ENCODE data around the gene PRKAG2.

PRKAG2 gene

DNA sequence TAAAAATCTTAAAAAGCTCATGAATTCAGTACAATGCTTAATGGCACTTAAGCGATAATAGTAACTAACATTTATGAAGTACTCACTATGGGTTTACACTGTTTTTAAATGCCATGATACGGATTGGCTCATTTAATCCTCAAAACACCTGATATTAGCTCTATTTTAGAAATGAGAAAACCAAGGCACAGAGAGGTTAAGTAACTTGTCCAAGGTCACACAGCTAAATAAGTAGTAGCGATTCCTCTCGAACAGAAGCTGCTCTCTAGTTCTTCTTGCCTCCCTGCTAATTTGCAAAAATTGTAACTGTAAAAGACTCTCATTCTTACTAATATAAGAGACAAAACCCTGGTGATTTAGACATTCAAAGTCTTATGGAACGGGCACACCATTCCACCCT is 246.6 kb downstream of the PRKAG2 start:
- no peak for DNase-seq

GRCh38 chr7:151629713-151630272 is 247.1 kb downstream of the PRKAG2 start:
- DNase-seq = no peak

GRCh38 chr7:151628846-151629604 is 247.9 kb downstream of the PRKAG2 start:
- DNase-seq = no peak

DNA sequence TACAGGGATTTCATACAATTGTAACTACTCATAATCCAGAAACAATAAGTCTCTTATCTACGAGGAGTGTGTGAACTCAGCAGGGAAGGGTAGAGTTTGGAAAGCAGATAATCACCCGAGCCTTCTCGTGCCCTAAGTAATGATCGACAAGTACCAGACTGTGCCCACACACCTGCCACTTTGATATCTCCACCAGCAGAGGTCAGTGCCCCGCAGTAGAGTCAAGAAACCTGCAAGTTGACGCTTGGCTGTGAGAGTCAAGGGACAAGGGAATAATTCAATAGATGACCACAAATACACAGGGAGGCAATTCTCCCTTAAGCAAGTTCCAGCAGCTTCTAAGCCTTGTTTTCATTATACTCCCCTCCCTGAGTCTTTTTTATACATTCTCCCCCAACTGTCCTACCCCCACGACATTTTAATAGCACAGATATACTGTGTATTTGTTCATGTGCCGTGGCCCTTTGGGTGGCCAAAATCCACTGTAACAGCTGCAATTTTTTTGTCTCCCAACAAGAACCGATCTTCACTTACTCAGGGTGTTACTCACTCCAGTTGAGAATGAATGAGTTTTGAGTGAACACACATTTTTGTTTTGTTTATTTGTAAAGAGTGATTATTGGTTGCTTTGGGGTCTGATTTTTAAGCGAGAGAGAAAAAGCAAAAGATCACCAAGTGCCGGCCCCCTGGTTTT is 250.3 kb downstream of the PRKAG2 start:
- no peak for DNase-seq

- DNase-seq = no peak
Observed at GRCh38 chr7:151625606-151626005, 251.3 kb downstream of the PRKAG2 start.

- no peak for DNase-seq
Observed at GRCh38 chr7:151624246-151624928, 252.5 kb downstream of the PRKAG2 start.

DNA sequence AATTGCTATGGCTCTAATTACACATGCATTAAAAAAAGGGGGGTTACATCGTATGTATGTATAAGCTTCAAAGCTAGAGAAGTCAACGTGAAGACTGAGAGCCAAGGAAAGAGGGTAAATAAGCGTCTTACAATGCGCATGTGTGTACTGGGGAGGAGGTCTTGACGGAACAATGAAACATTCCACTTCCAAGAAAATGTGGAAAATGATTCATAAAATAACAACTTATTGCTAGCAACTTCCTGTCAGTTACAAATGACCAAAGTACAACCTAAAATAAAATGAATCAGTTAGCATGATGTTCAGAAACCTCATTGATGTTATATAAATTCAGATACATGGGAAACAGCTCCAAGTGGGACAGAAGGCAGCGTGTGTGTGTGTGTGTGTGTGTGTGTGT is 253.1 kb downstream of the PRKAG2 start:
- DNase-seq = no peak

DNA sequence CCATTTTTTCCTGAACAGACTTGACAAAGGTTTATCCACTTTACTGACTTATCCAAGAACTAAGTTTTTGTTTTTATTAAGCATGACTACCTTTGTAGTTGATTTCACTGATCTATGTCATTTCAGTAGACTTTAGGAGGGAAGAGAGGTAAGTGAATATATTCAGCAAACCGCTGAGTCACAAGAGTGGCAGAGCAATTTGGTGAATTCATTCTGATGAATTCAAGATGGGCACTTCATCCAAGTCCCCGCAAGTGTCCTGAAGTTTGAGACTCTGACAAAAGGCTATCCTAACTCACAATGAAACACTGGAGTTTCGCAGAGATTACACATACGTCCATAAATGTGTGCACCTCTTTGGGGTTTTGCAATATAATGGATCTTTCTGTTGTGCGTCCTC is 255.0 kb downstream of the PRKAG2 start:
- no peak for DNase-seq

DNA sequence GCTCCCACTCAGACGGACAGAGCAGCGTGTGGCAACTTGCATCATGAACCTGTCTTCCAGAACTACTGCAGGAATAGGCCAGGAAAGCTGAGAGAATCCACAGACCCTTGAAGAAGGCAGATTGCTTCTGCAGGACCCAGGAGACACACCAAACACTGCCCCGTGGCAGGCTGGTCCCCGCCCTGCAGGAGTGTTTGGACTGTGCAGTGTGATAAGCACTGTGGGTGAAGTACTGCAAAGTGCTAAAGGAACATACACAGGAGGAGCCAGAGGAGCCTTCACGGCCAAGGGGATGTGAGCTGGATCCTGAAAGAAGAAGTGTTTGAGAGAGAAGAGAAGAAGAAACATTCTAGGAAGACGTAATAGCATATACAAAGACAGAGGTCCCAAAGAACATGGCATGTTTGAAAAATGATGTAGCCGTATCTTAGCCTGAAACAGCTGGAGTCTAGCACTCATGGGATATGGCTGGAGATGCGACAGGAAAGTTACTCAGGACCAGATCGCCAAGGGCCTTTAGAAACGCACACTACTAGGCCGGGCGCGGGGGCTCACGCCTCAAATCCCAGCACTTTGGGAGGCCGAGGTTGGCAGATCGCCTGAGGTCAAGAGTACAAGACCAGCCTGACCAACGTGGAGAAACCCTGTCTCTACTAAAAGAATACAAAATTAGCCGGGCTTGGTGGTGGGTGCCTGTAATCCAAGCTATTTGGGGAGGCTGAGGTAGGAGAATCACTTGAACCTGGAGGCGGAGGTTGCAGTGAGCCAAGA is 260.3 kb downstream of the PRKAG2 start:
- DNase-seq = no peak

- DNase-seq = no peak
Observed at GRCh38 chr7:151615784-151616183, 261.1 kb downstream of the PRKAG2 start.

DNA sequence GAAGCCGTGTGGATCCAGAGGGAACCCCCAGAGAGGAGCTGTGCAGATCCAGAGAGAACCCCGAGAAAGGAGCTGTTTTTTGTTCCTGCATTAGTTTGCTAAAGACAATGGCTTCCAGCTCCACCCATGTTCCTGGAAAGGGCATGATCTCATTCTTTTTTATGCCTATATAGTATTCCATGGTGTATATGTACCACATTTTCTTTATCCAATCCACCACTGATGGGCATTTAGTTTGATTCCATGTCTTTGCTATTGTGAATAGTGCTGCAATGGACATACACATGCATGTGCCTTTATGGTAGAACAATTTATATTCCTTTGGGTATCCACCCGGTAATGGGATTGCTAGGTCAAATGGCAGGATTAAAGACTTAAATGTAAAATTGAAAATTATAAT is 261.9 kb downstream of the PRKAG2 start:
- no peak for DNase-seq

DNA sequence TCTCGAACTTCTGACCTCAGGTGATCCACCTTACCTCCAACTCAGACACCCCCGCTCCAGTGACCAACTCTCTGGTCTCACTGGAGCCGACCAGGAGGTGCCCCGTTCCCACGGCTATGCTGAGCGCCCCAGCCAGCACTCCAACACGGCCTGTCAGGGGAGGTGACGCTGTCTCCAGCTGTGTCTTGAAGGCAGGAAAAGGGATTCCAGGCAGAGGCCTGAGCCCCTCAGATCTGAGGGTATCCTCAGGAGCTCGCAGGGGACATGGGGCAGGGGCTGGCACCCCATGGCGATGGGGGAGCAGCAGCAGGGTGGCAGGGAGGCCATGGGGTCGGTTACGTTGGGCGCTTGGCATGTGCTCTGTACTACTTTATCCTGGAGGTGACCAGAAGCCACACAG is 262.9 kb downstream of the PRKAG2 start:
- no peak for DNase-seq

GRCh38 chr7:151611878-151612277 is 265.0 kb downstream of the PRKAG2 start:
- DNase-seq = no peak

DNA sequence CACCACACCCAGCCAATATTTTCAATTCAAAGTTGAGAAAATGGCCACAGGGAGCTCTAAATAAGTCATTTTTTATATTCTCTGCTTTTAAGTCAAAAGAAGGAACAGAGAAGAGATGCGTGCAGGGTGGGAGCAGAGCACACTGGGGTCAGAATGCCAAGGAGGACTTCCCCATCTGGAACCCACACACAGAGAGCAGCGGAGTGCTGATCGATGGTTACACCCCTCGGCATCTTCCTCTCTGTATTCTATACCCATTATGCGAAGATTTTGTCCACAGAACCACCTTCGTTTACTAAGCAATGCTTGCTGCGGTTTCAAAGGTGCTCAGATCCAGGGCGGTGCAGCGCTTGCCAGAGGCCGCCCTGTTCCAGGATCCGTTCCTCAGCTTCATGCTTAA is 265.9 kb downstream of the PRKAG2 start:
- no peak for DNase-seq

GRCh38 chr7:151608031-151608551 is 268.8 kb downstream of the PRKAG2 start:
- DNase-seq = no peak

DNA sequence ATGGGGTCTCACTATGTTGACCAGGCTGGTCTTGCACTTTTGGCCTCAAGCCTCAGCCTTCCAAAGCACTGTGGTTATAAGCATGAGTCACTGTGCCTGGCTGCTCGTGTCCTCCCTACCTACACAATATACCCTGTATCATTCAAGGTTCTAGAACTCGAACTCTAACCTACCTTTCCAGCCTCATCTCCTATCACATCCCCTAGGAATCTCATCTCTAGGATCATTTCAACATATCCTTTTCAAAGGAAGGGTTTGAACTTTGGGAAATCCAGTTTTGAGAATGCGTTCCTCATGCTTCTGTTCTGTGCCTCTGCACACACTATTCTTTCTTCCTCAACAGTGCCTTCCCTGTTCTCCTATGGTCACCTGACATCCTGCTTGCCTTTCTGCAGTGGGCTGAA is 269.4 kb downstream of the PRKAG2 start:
- DNase-seq = no peak

GRCh38 chr7:151603951-151604350 is 273.0 kb downstream of the PRKAG2 start:
- DNase-seq = no peak

DNA sequence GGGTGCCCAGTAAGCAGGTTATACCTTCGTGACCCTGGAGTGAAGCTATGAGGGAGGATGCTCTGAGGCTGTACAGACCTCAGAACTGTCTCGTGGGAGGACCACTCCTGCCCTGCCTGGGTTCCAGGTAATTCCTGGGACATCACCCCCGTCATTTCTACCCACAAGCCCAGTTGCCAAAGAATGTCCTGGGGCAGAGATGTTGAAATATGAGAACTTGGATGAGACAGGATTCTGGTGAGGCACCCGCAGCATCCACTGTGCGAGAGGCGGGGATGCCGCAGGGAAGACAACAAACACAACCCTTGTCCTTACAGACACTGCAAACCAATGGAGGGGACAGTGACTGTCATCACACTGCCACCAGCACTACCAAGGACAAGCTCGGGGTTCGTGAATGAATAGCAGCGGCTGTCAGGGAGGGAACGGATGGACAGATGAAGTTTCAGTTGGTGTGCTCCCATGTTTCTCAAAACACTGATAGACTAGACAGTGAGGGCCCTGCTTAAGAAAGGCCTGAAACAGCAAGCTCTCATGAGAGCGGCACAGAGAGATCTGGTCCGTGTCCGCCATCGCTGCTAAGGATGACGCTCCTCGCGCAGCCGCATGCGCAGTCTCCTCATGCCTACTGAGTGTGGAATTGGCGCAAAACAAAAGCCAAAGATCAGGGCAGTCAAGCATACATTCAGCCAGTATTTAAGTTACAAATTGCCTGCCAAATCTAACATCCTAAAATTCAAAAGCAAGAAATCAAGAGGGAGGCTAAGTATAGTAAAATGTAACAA is 275.2 kb downstream of the PRKAG2 start:
- DNase-seq = no peak

DNA sequence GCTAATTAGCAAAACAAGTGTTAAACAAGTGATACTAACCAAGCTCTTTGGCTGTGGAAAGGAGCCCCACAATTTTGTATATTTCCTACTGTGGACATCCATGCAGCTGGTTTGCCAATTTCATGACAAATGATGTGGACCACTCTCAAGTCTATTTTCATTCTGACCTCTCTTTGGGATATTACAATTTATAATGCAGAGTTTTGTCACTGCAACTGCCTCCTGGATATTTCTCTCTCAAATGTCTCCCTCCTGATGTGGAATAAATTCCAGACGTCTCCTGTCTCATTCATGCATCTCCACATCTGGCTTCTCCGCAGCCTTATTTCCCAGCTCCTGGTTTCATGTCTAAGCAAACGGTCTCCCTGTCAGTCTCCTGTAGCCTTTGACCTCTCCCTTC is 276.6 kb downstream of the PRKAG2 start:
- DNase-seq = no peak

DNA sequence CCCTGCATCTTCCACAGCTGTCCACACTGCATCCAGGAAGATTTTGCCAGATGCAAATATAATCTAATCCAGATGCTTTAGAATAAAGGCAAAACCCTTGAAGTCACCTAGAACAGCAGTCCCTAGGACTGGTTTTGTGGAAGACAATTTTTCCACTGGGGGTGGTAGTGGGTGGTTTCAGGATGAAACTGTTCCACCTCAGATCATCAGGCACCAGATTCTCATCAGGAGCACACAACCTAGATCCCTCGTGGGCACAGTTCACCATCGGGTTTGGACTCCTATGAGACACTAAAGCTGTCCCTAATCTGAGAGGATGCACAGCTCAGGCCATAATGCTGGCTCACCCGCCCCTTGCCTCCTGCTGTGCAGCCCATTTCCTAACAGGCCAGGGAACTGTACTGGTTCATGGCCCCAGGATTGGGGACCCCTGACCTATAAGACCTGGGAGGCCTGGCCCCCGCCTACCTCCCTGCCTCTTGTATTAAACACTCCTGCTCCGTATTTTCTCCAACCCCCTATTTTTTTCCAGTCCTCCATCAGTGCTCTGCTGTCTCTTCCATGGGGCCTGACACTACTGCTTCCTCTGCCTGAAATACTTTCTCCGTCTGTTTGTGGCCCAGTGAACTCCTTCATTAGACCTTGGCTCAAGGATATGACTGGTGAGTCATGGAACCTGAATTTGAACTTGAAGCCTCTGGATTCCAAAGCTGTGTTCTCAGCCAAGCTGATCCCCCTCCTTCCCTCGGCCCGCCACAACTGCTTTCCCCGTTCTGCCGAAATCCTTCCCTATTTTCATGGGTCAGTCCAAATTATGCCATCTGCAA is 277.3 kb downstream of the PRKAG2 start:
- no peak for DNase-seq
